HEK293 (cell line): Measurements from ENCODE around the gene RYR2.

Experiments
- CTCF ChIA-PET: fragments of 350-600 bp; formaldehyde crosslinking; extraction: SDS; loops from one replicate; lab custom pipeline; 2021; ENCODE audit warnings: antibody characterized with exemption; lab: Yijun Ruan, JAX
- POLR2A ChIA-PET: fragments of 300-600 bp; formaldehyde crosslinking; extraction: SDS; loops from one replicate; lab custom pipeline; 2020; ENCODE audit warnings: antibody characterized with exemption, inconsistent platforms; lab: Yijun Ruan, JAX
- H3K27ac ChIP-seq: fragments of 200-500 bp; sonication (Bioruptor generic); 2 replicates; pipeline ENCODE4 v1.5.1; 2014; ENCODE audit warnings: low read depth, low read length, control low read depth, inconsistent platforms; ENCODE audit errors: extremely low read depth
- H3K36me3 ChIP-seq, 2 experiments: fragments of 200-500 bp in 1 of 2; sonication (Bioruptor generic) in 1 of 2; 1 replicate in 1 of 2; 2 replicates in 1 of 2; pipeline ENCODE4 v1.5.1; 2014 to 2017; ENCODE audit warnings: inconsistent platforms in 2 of 2, low read length in 2 of 2; ENCODE audit not compliant: control insufficient read depth in 2 of 2, insufficient read depth in 1 of 2
- H3K4me1 ChIP-seq: fragments of 200-500 bp; sonication (Bioruptor generic); 2 replicates; pipeline ENCODE4 v1.5.1; 2014; ENCODE audit warnings: mild to moderate bottlenecking, low read length, inconsistent platforms; ENCODE audit not compliant: control insufficient read depth, insufficient read depth
- H3K4me3 ChIP-seq: 2 replicates; pipeline ENCODE4 v1.5.1; 2011; ENCODE audit warnings: low read depth, mild to moderate bottlenecking, control low read depth, low read length, moderate library complexity
- H3K9me3 ChIP-seq: fragments of 200-500 bp; sonication (Bioruptor generic); 2 replicates; pipeline ENCODE4 v1.5.1; 2014; ENCODE audit warnings: low read depth, low read length, inconsistent platforms; ENCODE audit not compliant: control insufficient read depth, insufficient read depth
- FEZF1 ChIP-seq: fragments of 450-650 bp; formaldehyde crosslinking; IDR thresholded peaks from 2 replicates; pipeline ENCODE4 v1.5.1; 2016; ENCODE audit warnings: missing biosample characterization, missing genetic modification characterization
- GLIS2 ChIP-seq: fragments of 450-650 bp; formaldehyde crosslinking; IDR thresholded peaks from 2 replicates; pipeline ENCODE4 v1.5.1; 2016; ENCODE audit warnings: missing biosample characterization, missing genetic modification characterization
- HOXC10 ChIP-seq: sonication (generic); formaldehyde crosslinking; IDR thresholded peaks from 2 replicates; pipeline ENCODE4 v1.8.1; 2023; ENCODE audit warnings: mild to moderate bottlenecking, missing genetic modification reagents
- MZF1 ChIP-seq: fragments of 450-650 bp; formaldehyde crosslinking; IDR thresholded peaks from 2 replicates; pipeline ENCODE4 v1.5.1; 2017; ENCODE audit warnings: missing biosample characterization, missing genetic modification characterization, borderline replicate concordance
- RBAK ChIP-seq: fragments of 450-650 bp; formaldehyde crosslinking; IDR thresholded peaks from 2 replicates; pipeline ENCODE4 v1.5.1; 2016; ENCODE audit warnings: missing biosample characterization, missing genetic modification characterization
- REPIN1 ChIP-seq: fragments of 450-650 bp; formaldehyde crosslinking; IDR thresholded peaks from 2 replicates; pipeline ENCODE4 v1.5.1; 2017; ENCODE audit warnings: missing biosample characterization, missing genetic modification characterization, low read depth
- SETDB1 ChIP-seq: IDR thresholded peaks from one replicate; pipeline ENCODE4 v1.6.1; 2017; ENCODE audit warnings: mild to moderate bottlenecking, low read length, moderate library complexity, mixed read lengths; ENCODE audit not compliant: insufficient read length
- TRIM28 ChIP-seq: IDR thresholded peaks from 2 replicates; pipeline ENCODE4 v1.6.1; 2011; ENCODE audit warnings: low read length, control low read depth, borderline replicate concordance
- ZBTB48 ChIP-seq: fragments of 450-650 bp; formaldehyde crosslinking; IDR thresholded peaks from 2 replicates; pipeline ENCODE4 v1.5.1; 2016; ENCODE audit warnings: missing biosample characterization, missing genetic modification characterization
- ZEB2 ChIP-seq: fragments of 450-650 bp; formaldehyde crosslinking; IDR thresholded peaks from 2 replicates; pipeline ENCODE4 v1.5.1; 2016; ENCODE audit warnings: missing biosample characterization, missing genetic modification characterization
- ZFHX2 ChIP-seq: fragments of 450-650 bp; formaldehyde crosslinking; conservative IDR thresholded peaks from 2 replicates; pipeline ENCODE4 v1.5.1; 2016; ENCODE audit warnings: missing biosample characterization, missing genetic modification characterization
- ZNF132 ChIP-seq: fragments of 450-650 bp; formaldehyde crosslinking; IDR thresholded peaks from 2 replicates; pipeline ENCODE4 v1.5.1; 2017; ENCODE audit warnings: missing biosample characterization, missing genetic modification characterization, borderline replicate concordance
- ZNF184 ChIP-seq: fragments of 450-650 bp; IDR thresholded peaks from 2 replicates; pipeline ENCODE4 v1.5.1; 2018; ENCODE audit warnings: missing biosample characterization, mild to moderate bottlenecking, missing genetic modification characterization
- ZNF341 ChIP-seq: fragments of 450-650 bp; formaldehyde crosslinking; IDR thresholded peaks from 2 replicates; pipeline ENCODE4; 2016; ENCODE audit warnings: low read depth, missing biosample characterization, missing genetic modification characterization
- ZNF394 ChIP-seq: fragments of 450-650 bp; formaldehyde crosslinking; IDR thresholded peaks from 2 replicates; pipeline ENCODE4 v1.5.1; 2016; ENCODE audit warnings: missing biosample characterization, missing genetic modification characterization, mild to moderate bottlenecking, moderate library complexity, borderline replicate concordance
- ZNF426 ChIP-seq: fragments of 450-650 bp; formaldehyde crosslinking; IDR thresholded peaks from 2 replicates; pipeline ENCODE4 v1.5.1; 2017; ENCODE audit warnings: missing biosample characterization, missing genetic modification characterization, mild to moderate bottlenecking, inconsistent platforms, moderate library complexity
- ZNF529 ChIP-seq: fragments of 450-650 bp; formaldehyde crosslinking; IDR thresholded peaks from 2 replicates; pipeline ENCODE4 v1.5.1; 2017; ENCODE audit warnings: missing genetic modification characterization, missing biosample characterization; ENCODE audit not compliant: insufficient replicate concordance
- ZNF530 ChIP-seq: fragments of 450-650 bp; formaldehyde crosslinking; IDR thresholded peaks from 2 replicates; pipeline ENCODE4 v1.5.1; 2016; ENCODE audit warnings: low read depth, missing biosample characterization, missing genetic modification characterization
- ZNF571 ChIP-seq: fragments of 450-650 bp; formaldehyde crosslinking; IDR thresholded peaks from 2 replicates; pipeline ENCODE4 v1.5.0; 2017; ENCODE audit warnings: missing biosample characterization, missing genetic modification characterization
- ZNF707 ChIP-seq: fragments of 450-650 bp; formaldehyde crosslinking; IDR thresholded peaks from 2 replicates; pipeline ENCODE4 v1.5.1; 2016; ENCODE audit warnings: missing biosample characterization, missing genetic modification characterization
- ZNF768 ChIP-seq: fragments of 450-650 bp; formaldehyde crosslinking; IDR thresholded peaks from 2 replicates; pipeline ENCODE4 v1.5.1; 2018; ENCODE audit warnings: missing biosample characterization, mild to moderate bottlenecking, missing genetic modification characterization
- ZNF776 ChIP-seq: fragments of 450-650 bp; formaldehyde crosslinking; IDR thresholded peaks from 2 replicates; pipeline ENCODE4 v1.5.0; 2017; ENCODE audit warnings: missing biosample characterization, missing genetic modification characterization, borderline replicate concordance
- ZSCAN4 ChIP-seq: fragments of 450-650 bp; formaldehyde crosslinking; IDR thresholded peaks from 2 replicates; pipeline ENCODE4 v1.5.1; 2017; ENCODE audit warnings: missing biosample characterization, missing genetic modification characterization
- TF ChIP-seq, protein P1 (sequence below): fragments of 450-650 bp; formaldehyde crosslinking; IDR thresholded peaks from 2 replicates; pipeline ENCODE4 v1.5.1; 2016; ENCODE audit warnings: missing biosample characterization, missing genetic modification characterization
- TF ChIP-seq, protein P2 (sequence below): IDR thresholded peaks from 2 replicates; pipeline ENCODE4 v1.6.1; 2011; ENCODE audit warnings: mild to moderate bottlenecking, low read depth, low read length, borderline replicate concordance
- TF ChIP-seq, protein P3 (sequence below): fragments of 450-650 bp; formaldehyde crosslinking; IDR thresholded peaks from 2 replicates; pipeline ENCODE4 v1.5.1; 2016; ENCODE audit warnings: missing biosample characterization, missing genetic modification characterization

The RYR2 gene

GRCh38 chr1:237868817-237869600 is 827.0 kb downstream of the RYR2 start:
- ChIA-PET CTCF (interaction anchor here (0.8 to 1.4 kb wide), 3 partner anchors 18 to 62 kb away, joined by 6 to 9 read pairs (median 7); no protein-coding TSS in a partner anchor), POLR2A (no interaction called here)
- no peak for TF ChIP-seq REPIN1 (tag by site-specific recombination)
- 0 out of 2 replicates have a peak, but pooled peaks have one; percentile 31 for TF ChIP-seq ZBTB48

GRCh38 chr1:237873487-237874211 is 831.7 kb downstream of the RYR2 start:
- no peaks in the 10 kb centered on the region for H3K36me3 ChIP-seq
- ChIA-PET POLR2A (interaction anchor here (0.6 kb wide), 1 partner anchor 144 kb away, joined by 8 read pairs; no protein-coding TSS in a partner anchor), CTCF (interaction anchor here (1.2 to 5.1 kb wide), 5 partner anchors 9 to 379 kb away, joined by 3 to 56 read pairs (median 5); no protein-coding TSS in a partner anchor)
- H3K4me1 ChIP-seq, result peaks cover 12% of the 10 kb centered on the region
- no peak overlapping the region for H3K4me3 ChIP-seq
- no peak overlapping the region for H3K27ac ChIP-seq
- H3K9me3 ChIP-seq, result no peaks in the 10 kb centered on the region
- TF ChIP-seq ZBTB48 (peak; percentile 44; the same call in 1 of the 2 replicates), FEZF1 (tag by site-specific recombination) (no peak), ZNF394 (tag by site-specific recombination) (peak; percentile 60; the same call in 1 of the 2 replicates), RBAK (tag by site-specific recombination) (no peak), ZNF132 (no peak), ZFHX2 (tag by site-specific recombination) (no peak), ZNF571 (tag by site-specific recombination) (no peak), ZSCAN4 (tag by site-specific recombination) (no peak), ZNF530 (tag by site-specific recombination) (no peak), SETDB1 (peak; percentile 28), MZF1 (tag by site-specific recombination) (0 out of 2 replicates have a peak, but pooled peaks have one; percentile 25), ZEB2 (tag by site-specific recombination) (peak; percentile 75), ZNF768 (tag by site-specific recombination) (no peak), GLIS2 (no peak), ZNF776 (tag by site-specific recombination) (no peak), TRIM28 (peak; percentile 97), ZNF184 (tag by site-specific recombination) (peak; percentile 91), ZNF529 (tag by site-specific recombination) (no peak), HOXC10 (no peak), ZNF341 (tag by site-specific recombination) (no peak), ZNF426 (tag by site-specific recombination) (no peak), ZNF707 (no peak)
- TF ChIP-seq, protein P1, sequence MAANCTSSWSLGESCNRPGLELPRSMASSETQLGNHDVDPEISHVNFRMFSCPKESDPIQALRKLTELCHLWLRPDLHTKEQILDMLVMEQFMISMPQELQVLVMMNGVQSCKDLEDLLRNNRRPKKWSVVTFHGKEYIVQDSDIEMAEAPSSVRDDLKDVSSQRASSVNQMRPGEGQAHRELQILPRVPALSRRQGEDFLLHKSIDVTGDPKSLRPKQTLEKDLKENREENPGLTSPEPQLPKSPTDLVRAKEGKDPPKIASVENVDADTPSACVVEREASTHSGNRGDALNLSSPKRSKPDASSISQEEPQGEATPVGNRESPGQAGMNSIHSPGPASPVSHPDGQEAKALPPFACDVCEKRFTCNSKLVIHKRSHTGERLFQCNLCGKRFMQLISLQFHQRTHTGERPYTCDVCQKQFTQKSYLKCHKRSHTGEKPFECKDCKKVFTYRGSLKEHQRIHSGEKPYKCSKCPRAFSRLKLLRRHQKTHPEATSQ (tag by site-specific recombination), result no peak
- TF ChIP-seq, protein P2, sequence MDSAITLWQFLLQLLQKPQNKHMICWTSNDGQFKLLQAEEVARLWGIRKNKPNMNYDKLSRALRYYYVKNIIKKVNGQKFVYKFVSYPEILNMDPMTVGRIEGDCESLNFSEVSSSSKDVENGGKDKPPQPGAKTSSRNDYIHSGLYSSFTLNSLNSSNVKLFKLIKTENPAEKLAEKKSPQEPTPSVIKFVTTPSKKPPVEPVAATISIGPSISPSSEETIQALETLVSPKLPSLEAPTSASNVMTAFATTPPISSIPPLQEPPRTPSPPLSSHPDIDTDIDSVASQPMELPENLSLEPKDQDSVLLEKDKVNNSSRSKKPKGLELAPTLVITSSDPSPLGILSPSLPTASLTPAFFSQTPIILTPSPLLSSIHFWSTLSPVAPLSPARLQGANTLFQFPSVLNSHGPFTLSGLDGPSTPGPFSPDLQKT, result 0 out of 2 replicates have a peak, but pooled peaks have one; percentile 28
- TF ChIP-seq, protein P3, sequence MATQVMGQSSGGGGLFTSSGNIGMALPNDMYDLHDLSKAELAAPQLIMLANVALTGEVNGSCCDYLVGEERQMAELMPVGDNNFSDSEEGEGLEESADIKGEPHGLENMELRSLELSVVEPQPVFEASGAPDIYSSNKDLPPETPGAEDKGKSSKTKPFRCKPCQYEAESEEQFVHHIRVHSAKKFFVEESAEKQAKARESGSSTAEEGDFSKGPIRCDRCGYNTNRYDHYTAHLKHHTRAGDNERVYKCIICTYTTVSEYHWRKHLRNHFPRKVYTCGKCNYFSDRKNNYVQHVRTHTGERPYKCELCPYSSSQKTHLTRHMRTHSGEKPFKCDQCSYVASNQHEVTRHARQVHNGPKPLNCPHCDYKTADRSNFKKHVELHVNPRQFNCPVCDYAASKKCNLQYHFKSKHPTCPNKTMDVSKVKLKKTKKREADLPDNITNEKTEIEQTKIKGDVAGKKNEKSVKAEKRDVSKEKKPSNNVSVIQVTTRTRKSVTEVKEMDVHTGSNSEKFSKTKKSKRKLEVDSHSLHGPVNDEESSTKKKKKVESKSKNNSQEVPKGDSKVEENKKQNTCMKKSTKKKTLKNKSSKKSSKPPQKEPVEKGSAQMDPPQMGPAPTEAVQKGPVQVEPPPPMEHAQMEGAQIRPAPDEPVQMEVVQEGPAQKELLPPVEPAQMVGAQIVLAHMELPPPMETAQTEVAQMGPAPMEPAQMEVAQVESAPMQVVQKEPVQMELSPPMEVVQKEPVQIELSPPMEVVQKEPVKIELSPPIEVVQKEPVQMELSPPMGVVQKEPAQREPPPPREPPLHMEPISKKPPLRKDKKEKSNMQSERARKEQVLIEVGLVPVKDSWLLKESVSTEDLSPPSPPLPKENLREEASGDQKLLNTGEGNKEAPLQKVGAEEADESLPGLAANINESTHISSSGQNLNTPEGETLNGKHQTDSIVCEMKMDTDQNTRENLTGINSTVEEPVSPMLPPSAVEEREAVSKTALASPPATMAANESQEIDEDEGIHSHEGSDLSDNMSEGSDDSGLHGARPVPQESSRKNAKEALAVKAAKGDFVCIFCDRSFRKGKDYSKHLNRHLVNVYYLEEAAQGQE (tag by site-specific recombination), result no peak

More at GRCh38 chr1:237868817-237869600, 827.0 kb downstream of the RYR2 start:
- Histone ChIP-seq H3K27ac (no peak overlapping the region), H3K4me3 (no peak overlapping the region), H3K36me3 (no peaks in the 10 kb centered on the region), H3K4me1 (peaks cover 12% of the 10 kb centered on the region), H3K9me3 (no peaks in the 10 kb centered on the region)
